OCI-LY7 (cell line): ENCODE measurements around the gene SERHL2.

ENCODE experiments used
- CTCF ChIP-seq: fragments of 200-600 bp; sonication (generic); conservative IDR thresholded peaks from 2 replicates; pipeline ENCODE4 v1.5.1; 2014; ENCODE audit warnings: mild to moderate bottlenecking, antibody characterized with exemption, low read length, moderate library complexity, mixed read lengths
- EZH2phosphoT487 ChIP-seq: fragments of 200-600 bp; sonication (generic); IDR thresholded peaks from 2 replicates; pipeline ENCODE4 v1.6.1; 2018; ENCODE audit warnings: low read depth, borderline replicate concordance, mild to moderate bottlenecking, mixed run types, antibody characterized with exemption, low read length, moderate library complexity, mixed read lengths

- no peak for TF ChIP-seq CTCF
- no peak for TF ChIP-seq EZH2phosphoT487
Measured at GRCh38 chr22:42521228-42521546, 32.6 kb upstream of the SERHL2 start.
